Peyer's patch (tissue), 4 donors: ENCODE data around the gene MXRA5. TPM values are rescaled to one million over a fixed set of nuclear protein-coding genes. Genes with fewer than 3 reads are reported as not detected.
"Not testable (repeated sequence)": the region's sequence is repeated elsewhere in the genome, so short reads cannot be mapped to it uniquely, and the experiment has no call there.

ENCODE experiments used
- DNase-seq, 3 donors: peaks; one replicate each; pipeline ENCODE4 v3.0.0-alpha.2; 2017 to 2019
- H3K27ac ChIP-seq, 4 donors: fragments of 200-600 bp; sonication (generic); one replicate each; pipeline ENCODE4 v1.5.1; 2016 to 2019
- H3K27me3 ChIP-seq, 2 donors: fragments of 200-600 bp; sonication (generic); one replicate each; pipeline ENCODE4 v1.5.1; 2019
- H3K36me3 ChIP-seq, 3 donors: fragments of 200-600 bp; sonication (generic); one replicate each; pipeline ENCODE4 v1.5.1; 2016 to 2019
- H3K4me1 ChIP-seq, 4 donors: fragments of 200-600 bp; sonication (generic); one replicate each; pipeline ENCODE4 v1.5.1; 2016 to 2019
- H3K4me3 ChIP-seq, 4 donors: fragments of 200-600 bp; sonication (generic); 1 replicate in 3 of 4; 2 replicates in 1 of 4; pipeline ENCODE4 v1.5.1; 2016 to 2019; ENCODE audit warnings: mild to moderate bottlenecking in 1 of 4
- H3K9me3 ChIP-seq, 4 donors: fragments of 200-600 bp; sonication (generic); one replicate each; pipeline ENCODE4 v1.5.1; 2016 to 2019; ENCODE audit warnings: mild to moderate bottlenecking in 1 of 4
- CTCF ChIP-seq, 6 experiments: fragments of 450-650 bp in 4 of 6; fragments of 200-600 bp in 2 of 6; sonication (generic) in 1 of 6; IDR thresholded peaks; one replicate each; pipeline ENCODE4 v1.5.1; 2017 to 2019; ENCODE audit warnings: antibody characterized with exemption in 6 of 6, mild to moderate bottlenecking in 3 of 6, moderate library complexity in 1 of 6
- POLR2A ChIP-seq, 2 donors: fragments of 450-650 bp; IDR thresholded peaks; one replicate each; pipeline ENCODE4 v1.5.1; 2017; ENCODE audit warnings: antibody characterized with exemption in 2 of 2, mild to moderate bottlenecking in 2 of 2, moderate library complexity in 2 of 2
- total RNA-seq, 4 donors: library from RNA; depleted of rRNA; stranded (reverse); fragments of >200 nt; gene quantifications; one replicate each; pipeline ENCODE4 v1.1.0, GENCODE V29; 2016

MXRA5 gene
- total RNA-seq, 4 donors from 2014 or later, result 1.8 to 5.0 (median 3.9) TPM

- no peak for DNase-seq
- H3K4me1 ChIP-seq, result no peaks in the 10 kb centered on the region
- no peak overlapping the region for H3K4me3 ChIP-seq
- no peak overlapping the region for H3K27ac ChIP-seq
- H3K9me3 ChIP-seq, result no peaks in the 10 kb centered on the region
- no peaks in the 10 kb centered on the region for H3K27me3 ChIP-seq
- no peaks in the 10 kb centered on the region for H3K36me3 ChIP-seq
- TF ChIP-seq CTCF (IDR thresholded peaks at IDR 0.05), result no peak
- TF ChIP-seq POLR2A (IDR thresholded peaks at IDR 0.05), result no peak
Observed at GRCh38 chrX:3351276-3351675, 4.8 kb upstream of the MXRA5 start.

GRCh38 chrX:3348191-3348590 lies 1.7 kb upstream of the MXRA5 start:
- Histone ChIP-seq H3K4me3 (no peak overlapping the region), H3K27ac (no peak overlapping the region), H3K27me3 (no peaks in the 10 kb centered on the region), H3K9me3 (no peaks in the 10 kb centered on the region), H3K36me3 (no peaks in the 10 kb centered on the region), H3K4me1 (no peaks in the 10 kb centered on the region)
- no peak for DNase-seq
- TF ChIP-seq CTCF (IDR thresholded peaks at IDR 0.05) (no peak), POLR2A (IDR thresholded peaks at IDR 0.05) (no peak)

- DNase-seq, result peak in 1 of 3 donors; percentile 46
- Histone ChIP-seq H3K4me1 (no peaks in the 10 kb centered on the region), H3K27me3 (no peaks in the 10 kb centered on the region), H3K4me3 (peak overlapping the region in 3 of 4 donors; percentile 6 to 37 (median 27)), H3K9me3 (no peaks in the 10 kb centered on the region), H3K27ac (peak overlapping the region in 3 of 4 donors; percentile 46 to 76 (median 64)), H3K36me3 (no peaks in the 10 kb centered on the region)
- TF ChIP-seq POLR2A (IDR thresholded peaks at IDR 0.05), result no peak
- TF ChIP-seq CTCF (IDR thresholded peaks at IDR 0.05), result no peak
Observed at GRCh38 chrX:3345281-3346191, 916 bp downstream of the MXRA5 start.

- not testable (repeated sequence) for H3K36me3 ChIP-seq, H3K27me3 ChIP-seq, H3K4me3 ChIP-seq, H3K4me1 ChIP-seq, H3K9me3 ChIP-seq, DNase-seq, H3K27ac ChIP-seq
Observed at GRCh38 chrX:3343569-3343968, 2.9 kb downstream of the MXRA5 start.

GRCh38 chrX:3340016-3340415 lies 6.4 kb downstream of the MXRA5 start:
- no peak for DNase-seq
- Histone ChIP-seq H3K4me3 (no peak overlapping the region), H3K9me3 (no peaks in the 10 kb centered on the region), H3K27ac (no peak overlapping the region), H3K4me1 (no peaks in the 10 kb centered on the region), H3K36me3 (no peaks in the 10 kb centered on the region), H3K27me3 (no peaks in the 10 kb centered on the region)
- no peak for TF ChIP-seq POLR2A (IDR thresholded peaks at IDR 0.05)
- no peak for TF ChIP-seq CTCF (IDR thresholded peaks at IDR 0.05)

- no peak overlapping the region for H3K4me3 ChIP-seq
- H3K36me3 ChIP-seq, result no peaks in the 10 kb centered on the region
- H3K9me3 ChIP-seq, result no peaks in the 10 kb centered on the region
- no peaks in the 10 kb centered on the region for H3K4me1 ChIP-seq
- no peak overlapping the region for H3K27ac ChIP-seq
- TF ChIP-seq POLR2A (IDR thresholded peaks at IDR 0.05) (no peak), CTCF (IDR thresholded peaks at IDR 0.05) (no peak)
- DNase-seq, result no peak
- H3K27me3 ChIP-seq, result no peaks in the 10 kb centered on the region
Observed at GRCh38 chrX:3326681-3327080, 19.8 kb downstream of the MXRA5 start.
